Hindlimb muscle (tissue), 1 donor: ENCODE data around the gene PDE2A. TPM values are rescaled to one million over a fixed set of nuclear protein-coding genes. Genes with fewer than 3 reads are reported as not detected.

ENCODE experiments used
- DNase-seq: peaks from one replicate; pipeline ENCODE4 v3.0.0-alpha.2; 2013
- polyA plus RNA-seq: library from polyadenylated mRNA; unstranded; fragments of 120-200 nt; gene quantifications from one replicate; pipeline ENCODE4 v1.2.1, GENCODE V29; 2013; ENCODE audit not compliant: insufficient read length

Gene PDE2A
- polyA plus RNA-seq, 1 donor: 22.4 TPM

- DNase-seq: no peak
These were observed 65.2 kb downstream of the PDE2A start for GRCh38 chr11:72609045-72609444.

- DNase-seq: no peak
These were observed 66.7 kb downstream of the PDE2A start for GRCh38 chr11:72607496-72607895.

- DNase-seq: no peak
These were observed 67.3 kb downstream of the PDE2A start for GRCh38 chr11:72606748-72607468.

GRCh38 chr11:72605973-72606747, 68.1 kb downstream of the PDE2A start:
- no peak for DNase-seq

- no peak for DNase-seq
These were observed 70.0 kb downstream of the PDE2A start for GRCh38 chr11:72604256-72604655.

- no peak for DNase-seq
These were observed 71.8 kb downstream of the PDE2A start for GRCh38 chr11:72602250-72602904.

GRCh38 chr11:72600557-72600956, 73.7 kb downstream of the PDE2A start:
- no peak for DNase-seq

- no peak for DNase-seq
These were observed 74.7 kb downstream of the PDE2A start for GRCh38 chr11:72599325-72600117.

GRCh38 chr11:72598906-72599305, 75.3 kb downstream of the PDE2A start:
- no peak for DNase-seq

GRCh38 chr11:72598466-72598865, 75.8 kb downstream of the PDE2A start:
- DNase-seq: no peak

GRCh38 chr11:72597721-72598120, 76.5 kb downstream of the PDE2A start:
- no peak for DNase-seq

GRCh38 chr11:72595292-72595684, 78.9 kb downstream of the PDE2A start:
- DNase-seq: no peak

GRCh38 chr11:72594493-72595291, 79.5 kb downstream of the PDE2A start:
- no peak for DNase-seq

- DNase-seq: no peak
These were observed 81.3 kb downstream of the PDE2A start for GRCh38 chr11:72592698-72593495.

- no peak for DNase-seq
These were observed 82.3 kb downstream of the PDE2A start for GRCh38 chr11:72591785-72592502.

- no peak for DNase-seq
These were observed 83.2 kb downstream of the PDE2A start for GRCh38 chr11:72591023-72591422.

GRCh38 chr11:72589802-72590761, 84.1 kb downstream of the PDE2A start:
- DNase-seq: no peak

GRCh38 chr11:72588421-72589410, 85.5 kb downstream of the PDE2A start:
- DNase-seq: no peak
